Smooth muscle cell (in vitro differentiated cells): ENCODE data around the gene KLHL4. TPM values are rescaled to one million over a fixed set of nuclear protein-coding genes. Genes with fewer than 3 reads are reported as not detected.
"Not testable (repeated sequence)": the region's sequence is repeated elsewhere in the genome, so short reads cannot be mapped to it uniquely, and the experiment has no call there.

Experiments
- DNase-seq: peaks from one replicate; lab custom pipeline; 2025; ENCODE audit not compliant: unreplicated experiment; lab: John Stamatoyannopoulos, UW
- H2AFZ ChIP-seq: fragments of 200-600 bp; sonication (generic); 2 replicates; pipeline ENCODE4 v1.6.0; 2016; ENCODE audit warnings: antibody characterized with exemption, low read depth, mild to moderate bottlenecking
- H3F3A ChIP-seq: fragments of 200-600 bp; sonication (generic); 2 replicates; pipeline ENCODE4 v1.6.0; 2017; ENCODE audit warnings: antibody characterized with exemption, low read depth
- H3K27ac ChIP-seq: fragments of 200-600 bp; sonication (generic); 2 replicates; pipeline ENCODE4 v1.5.1; 2016; ENCODE audit warnings: low read depth, mild to moderate bottlenecking
- H3K27me3 ChIP-seq: fragments of 200-600 bp; sonication (generic); 2 replicates; pipeline ENCODE4 v1.6.1; 2016; ENCODE audit warnings: low read depth, mild to moderate bottlenecking
- H3K36me3 ChIP-seq: fragments of 200-600 bp; sonication (generic); 2 replicates; pipeline ENCODE4 v1.5.1; 2016; ENCODE audit warnings: low read depth
- H3K4me1 ChIP-seq: fragments of 200-600 bp; sonication (generic); 2 replicates; pipeline ENCODE4 v1.5.1; 2016; ENCODE audit warnings: low read depth
- H3K4me2 ChIP-seq: fragments of 200-600 bp; sonication (generic); 2 replicates; pipeline ENCODE4 v1.6.0; 2016; ENCODE audit warnings: mild to moderate bottlenecking
- H3K4me3 ChIP-seq: fragments of 200-600 bp; sonication (generic); 2 replicates; pipeline ENCODE4 v1.5.1; 2016; ENCODE audit warnings: mild to moderate bottlenecking
- H3K79me2 ChIP-seq: fragments of 200-600 bp; sonication (generic); 2 replicates; pipeline ENCODE4 v1.6.0; 2016; ENCODE audit warnings: low read depth, mild to moderate bottlenecking
- H3K9ac ChIP-seq: fragments of 200-600 bp; sonication (generic); 2 replicates; pipeline ENCODE4 v1.6.0; 2016; ENCODE audit warnings: low read depth
- H3K9me3 ChIP-seq: fragments of 200-600 bp; sonication (generic); replicated peaks from 2 replicates; pipeline ENCODE4 v1.5.1; 2016; ENCODE audit warnings: low read depth
- H4K20me1 ChIP-seq: fragments of 200-600 bp; sonication (generic); 2 replicates; pipeline ENCODE4 v1.6.0; 2016; ENCODE audit warnings: low read depth
- CTCF ChIP-seq: fragments of 200-600 bp; sonication (generic); IDR thresholded peaks from 2 replicates; pipeline ENCODE4 v1.5.1; 2017; ENCODE audit warnings: borderline replicate concordance, mild to moderate bottlenecking, antibody characterized with exemption; ENCODE audit not compliant: insufficient read depth, poor library complexity, severe bottlenecking
- whole genome bisulfite sequencing: methylation state at CpG from one replicate; pipeline ENCODE4 v1.1.7; 2016; ENCODE audit warnings: low lambda C conversion rate; 5-methylcytosine and 5-hydroxymethylcytosine counted together
- polyA plus RNA-seq: library from polyadenylated mRNA; unstranded; fragments of >200 nt; fragmentation: Nextera tagmentation; extraction: Ambion mirVana; gene quantifications from 2 replicates; pipeline ENCODE4 v1.2.1, GENCODE V29; 2016
- total RNA-seq: library from RNA; depleted of rRNA; stranded (reverse); fragments of >200 nt; gene quantifications from 2 replicates; pipeline ENCODE4 v1.2.3, GENCODE V29; 2014

Gene KLHL4
- 10.7 and 21.8 TPM in 2 replicates for total RNA-seq
- polyA plus RNA-seq = 6.6 and 13.5 TPM in 2 replicates

- no peak for TF ChIP-seq CTCF
- DNase-seq = peak; percentile 0
- Histone ChIP-seq H4K20me1 (no peaks in the 10 kb centered on the region), H2AFZ (peak within 1 kb of the TSS; percentile 85), H3K27me3 (no peaks in the 10 kb centered on the region), H3K4me3 (peak within 1 kb of the TSS; percentile 61), H3K4me2 (peak within 1 kb of the TSS; percentile 86), H3K4me1 (peaks cover 10% of the 10 kb centered on the region), H3F3A (no peaks in the 10 kb centered on the region), H3K9me3 (no peaks in the 10 kb centered on the region), H3K9ac (peak within 1 kb of the TSS; percentile 79), H3K36me3 (no peaks in the 10 kb centered on the region), H3K27ac (peak within 1 kb of the TSS; percentile 89), H3K79me2 (peaks cover 7% of the 10 kb centered on the region)
- WGBS = 8% methylated on average over 8 of the region's 8 CpGs
Observed at GRCh38 chrX:87517571-87518141, at the start of gene KLHL4. TSS of gene KLHL4 (plus strand) at chrX:87517802. CDS start at chrX:87517894, 92 bp downstream.

GRCh38 chrX:87468941-87469340 is 48.7 kb upstream of the KLHL4 start:
- Histone ChIP-seq H3K4me3 (no peak overlapping the region), H3K9ac (no peak overlapping the region), H3F3A (no peaks in the 10 kb centered on the region), H3K4me2 (no peak overlapping the region), H3K27me3 (no peaks in the 10 kb centered on the region), H3K9me3 (peaks cover 8% of the 10 kb centered on the region), H3K27ac (no peak overlapping the region), H2AFZ (peak overlapping the region; percentile 69), H3K4me1 (peaks cover 8% of the 10 kb centered on the region), H3K79me2 (no peaks in the 10 kb centered on the region), H4K20me1 (no peaks in the 10 kb centered on the region), H3K36me3 (no peaks in the 10 kb centered on the region)
- WGBS = 33% methylated on average over 2 of the region's 2 CpGs
- TF ChIP-seq CTCF = no peak
- DNase-seq = no peak

- H3K27ac ChIP-seq = no peak overlapping the region
- WGBS = 81% methylated on average over 1 of the region's 1 CpG
- DNase-seq = no peak
- H3K4me2 ChIP-seq = no peak overlapping the region
- no peaks in the 10 kb centered on the region for H3F3A ChIP-seq
- TF ChIP-seq CTCF = no peak
- H2AFZ ChIP-seq = no peak overlapping the region
- H3K79me2 ChIP-seq = no peaks in the 10 kb centered on the region
- H3K36me3 ChIP-seq = no peaks in the 10 kb centered on the region
- no peaks in the 10 kb centered on the region for H3K27me3 ChIP-seq
- H3K4me1 ChIP-seq = no peaks in the 10 kb centered on the region
- no peaks in the 10 kb centered on the region for H4K20me1 ChIP-seq
- H3K9me3 ChIP-seq = peaks cover 8% of the 10 kb centered on the region
- no peak overlapping the region for H3K4me3 ChIP-seq
- no peak overlapping the region for H3K9ac ChIP-seq
Observed at GRCh38 chrX:87475793-87476192, 41.8 kb upstream of the KLHL4 start.

- not testable (repeated sequence) for H3K79me2 ChIP-seq, H3K4me3 ChIP-seq, H2AFZ ChIP-seq, DNase-seq, H4K20me1 ChIP-seq, H3K9me3 ChIP-seq, H3K36me3 ChIP-seq, H3K4me2 ChIP-seq, H3K9ac ChIP-seq, H3K27me3 ChIP-seq, H3F3A ChIP-seq, H3K27ac ChIP-seq, H3K4me1 ChIP-seq
- WGBS = 97% methylated on average over 16 of the region's 16 CpGs
Observed at GRCh38 chrX:87478703-87479102, 38.9 kb upstream of the KLHL4 start.
